HUES48 (cell line): ENCODE measurements around the gene THOP1.
A peak's percentile ranks its signal among the peaks of the same experiment; 100 is the strongest.

ENCODE experiments used
- H3K27ac ChIP-seq: one replicate; pipeline ENCODE4 v1.7.0; 2013; ENCODE audit warnings: low read depth, low read length, inconsistent platforms
- H3K27me3 ChIP-seq: 2 replicates; pipeline ENCODE4 v1.6.1; 2013; ENCODE audit warnings: mild to moderate bottlenecking, low read length; ENCODE audit not compliant: control insufficient read depth, insufficient read depth
- H3K36me3 ChIP-seq: 2 replicates; pipeline ENCODE4 v1.6.1; 2013; ENCODE audit warnings: low read length; ENCODE audit not compliant: control insufficient read depth, insufficient read depth
- H3K4me1 ChIP-seq: 2 replicates; pipeline ENCODE4 v1.6.1; 2013; ENCODE audit warnings: mild to moderate bottlenecking, low read length; ENCODE audit not compliant: control insufficient read depth, insufficient read depth
- H3K4me3 ChIP-seq: 2 replicates; pipeline ENCODE4 v1.5.1; 2013; ENCODE audit warnings: mild to moderate bottlenecking, low read depth, low read length
- H3K9ac ChIP-seq: 2 replicates; pipeline ENCODE4 v1.6.1; 2013; ENCODE audit warnings: mild to moderate bottlenecking, low read depth, low read length, moderate library complexity
- H3K9me3 ChIP-seq: 2 replicates; pipeline ENCODE4 v1.6.1; 2013; ENCODE audit warnings: low read length; ENCODE audit not compliant: control insufficient read depth, insufficient read depth

The THOP1 gene

DNA sequence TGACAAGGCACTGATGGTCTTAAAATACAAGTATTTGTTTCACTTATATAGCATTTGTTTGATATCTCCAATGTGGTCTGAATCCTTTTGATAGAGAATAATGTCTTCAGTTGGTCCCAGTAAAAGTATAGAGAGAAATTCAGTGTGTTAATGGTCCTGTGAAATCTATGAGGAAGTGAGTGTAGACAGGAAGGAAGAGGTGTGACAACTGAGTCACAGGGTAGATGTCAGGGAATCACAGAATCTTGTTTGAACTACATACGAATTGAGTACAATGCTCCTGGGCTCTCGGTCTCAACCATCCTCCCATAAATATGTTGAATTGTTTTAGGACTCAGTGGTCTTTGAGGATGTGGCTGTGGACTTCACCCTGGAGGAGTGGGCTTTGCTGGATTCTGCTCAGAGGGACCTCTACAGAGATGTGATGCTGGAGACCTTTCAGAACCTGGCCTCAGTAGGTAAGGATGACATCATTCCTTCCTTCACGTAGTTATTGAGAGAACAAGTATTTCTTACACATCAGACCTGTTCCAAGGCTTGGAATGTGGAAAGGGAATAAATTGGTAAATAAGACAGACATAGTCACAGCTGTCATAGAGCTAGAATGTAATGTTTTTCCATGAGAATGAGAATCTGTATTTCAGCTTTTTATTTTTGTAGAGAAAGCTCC is 65.1 kb downstream of the THOP1 start:
- H3K27ac ChIP-seq: no peak overlapping the region
- no peak overlapping the region for H3K9ac ChIP-seq
- H3K36me3 ChIP-seq: peaks cover 39% of the 10 kb centered on the region
- peaks cover 73% of the 10 kb centered on the region for H3K9me3 ChIP-seq
- no peaks in the 10 kb centered on the region for H3K4me1 ChIP-seq
- no peaks in the 10 kb centered on the region for H3K27me3 ChIP-seq
- no peak overlapping the region for H3K4me3 ChIP-seq

DNA sequence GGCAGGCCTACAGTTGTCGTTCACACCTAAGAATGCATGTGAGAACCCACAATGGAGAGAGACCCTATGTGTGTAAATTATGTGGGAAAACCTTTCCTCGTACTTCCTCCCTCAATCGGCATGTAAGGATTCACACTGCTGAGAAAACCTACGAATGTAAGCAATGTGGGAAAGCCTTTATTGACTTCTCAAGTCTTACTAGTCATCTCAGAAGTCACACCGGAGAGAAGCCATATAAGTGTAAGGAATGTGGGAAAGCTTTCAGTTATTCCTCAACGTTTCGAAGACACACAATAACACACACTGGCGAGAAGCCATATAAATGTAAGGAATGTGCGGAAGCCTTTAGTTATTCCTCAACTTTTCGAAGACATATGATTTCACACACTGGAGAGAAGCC is 67.3 kb downstream of the THOP1 start:
- Histone ChIP-seq H3K27ac (no peak overlapping the region), H3K9ac (no peak overlapping the region), H3K4me1 (no peaks in the 10 kb centered on the region), H3K36me3 (peaks cover 39% of the 10 kb centered on the region), H3K9me3 (peaks cover 78% of the 10 kb centered on the region), H3K4me3 (peak overlapping the region; percentile 30; the same call in 1 of the 2 replicates), H3K27me3 (no peaks in the 10 kb centered on the region)

DNA sequence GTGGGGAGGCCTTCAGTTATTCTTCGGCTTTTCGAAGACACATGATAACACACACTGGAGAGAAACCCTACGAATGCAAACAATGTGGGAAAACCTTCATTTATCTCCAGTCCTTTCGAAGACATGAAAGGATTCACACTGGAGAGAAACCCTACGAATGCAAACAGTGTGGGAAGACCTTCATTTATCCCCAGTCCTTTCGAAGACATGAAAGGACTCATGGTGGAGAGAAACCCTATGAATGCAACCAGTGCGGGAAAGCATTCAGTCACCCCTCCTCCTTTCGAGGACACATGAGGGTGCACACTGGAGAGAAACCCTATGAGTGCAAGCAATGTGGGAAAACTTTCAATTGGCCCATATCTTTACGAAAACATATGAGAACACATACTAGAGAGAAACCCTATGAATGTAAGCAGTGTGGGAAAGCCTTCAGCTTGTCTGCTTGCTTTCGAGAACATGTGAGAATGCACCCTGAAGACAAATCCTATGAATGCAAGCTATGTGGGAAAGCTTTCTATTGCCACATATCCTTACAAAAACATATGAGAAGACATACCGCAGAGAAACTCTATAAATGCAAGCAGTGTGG is 67.8 kb downstream of the THOP1 start:
- Histone ChIP-seq H3K9me3 (peaks cover 78% of the 10 kb centered on the region), H3K27me3 (no peaks in the 10 kb centered on the region), H3K4me3 (peak overlapping the region; percentile 30; the same call in 1 of the 2 replicates), H3K36me3 (peaks cover 39% of the 10 kb centered on the region), H3K9ac (no peak overlapping the region), H3K4me1 (no peaks in the 10 kb centered on the region), H3K27ac (no peak overlapping the region)

DNA sequence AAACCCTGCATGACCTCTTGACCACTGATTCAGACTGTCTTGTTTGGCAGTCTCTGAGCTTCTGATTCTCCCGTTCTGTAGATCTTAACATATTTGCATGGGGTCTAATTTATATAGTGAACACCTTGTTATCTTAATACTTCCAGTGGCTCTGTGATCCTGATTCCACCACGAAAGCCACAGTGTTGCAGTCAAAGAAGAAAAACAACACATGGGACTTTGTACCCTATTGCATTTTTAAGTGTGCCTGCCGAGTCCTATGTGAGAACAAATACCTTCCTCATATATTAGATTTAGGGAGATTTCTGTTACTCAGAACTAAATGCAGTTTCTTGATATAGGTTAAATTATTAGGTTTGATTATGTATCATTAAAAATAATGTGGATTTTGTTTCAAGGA is 69.5 kb downstream of the THOP1 start:
- Histone ChIP-seq H3K9me3 (peaks cover 83% of the 10 kb centered on the region), H3K4me3 (no peak overlapping the region), H3K27me3 (no peaks in the 10 kb centered on the region), H3K27ac (no peak overlapping the region), H3K9ac (no peak overlapping the region), H3K4me1 (no peaks in the 10 kb centered on the region), H3K36me3 (peaks cover 39% of the 10 kb centered on the region)

DNA sequence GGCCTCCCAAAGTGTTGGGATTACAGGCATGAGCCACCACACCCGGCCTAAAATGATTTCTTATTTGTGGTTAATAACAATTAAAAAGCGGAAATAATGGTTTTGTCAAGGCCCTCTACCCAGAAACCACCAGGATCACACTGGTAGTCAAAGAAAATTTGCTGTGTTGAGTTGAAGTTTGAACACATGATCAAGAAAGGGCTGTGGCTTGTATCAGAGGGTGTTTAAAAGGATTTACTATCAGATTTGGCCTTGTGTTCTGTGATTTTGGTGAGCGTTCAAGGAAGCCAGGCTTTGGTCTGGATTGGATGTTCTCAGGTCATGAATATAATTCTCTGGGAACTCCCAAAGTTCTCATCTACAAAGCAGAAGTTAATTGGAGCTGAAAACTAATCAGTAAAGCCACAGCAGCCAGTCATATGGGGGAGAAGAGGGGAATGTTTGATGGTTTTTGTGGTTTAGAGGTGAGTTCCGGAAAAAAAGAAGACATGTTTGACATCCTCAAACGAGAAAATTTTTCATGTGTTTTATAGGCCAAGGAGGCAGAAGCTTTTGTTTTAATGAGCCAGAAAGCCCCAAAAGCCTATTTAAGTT is 71.3 kb downstream of the THOP1 start:
- H3K4me1 ChIP-seq: no peaks in the 10 kb centered on the region
- peaks cover 76% of the 10 kb centered on the region for H3K9me3 ChIP-seq
- H3K27ac ChIP-seq: no peak overlapping the region
- H3K9ac ChIP-seq: no peak overlapping the region
- H3K27me3 ChIP-seq: no peaks in the 10 kb centered on the region
- no peak overlapping the region for H3K4me3 ChIP-seq
- H3K36me3 ChIP-seq: peaks cover 29% of the 10 kb centered on the region

DNA sequence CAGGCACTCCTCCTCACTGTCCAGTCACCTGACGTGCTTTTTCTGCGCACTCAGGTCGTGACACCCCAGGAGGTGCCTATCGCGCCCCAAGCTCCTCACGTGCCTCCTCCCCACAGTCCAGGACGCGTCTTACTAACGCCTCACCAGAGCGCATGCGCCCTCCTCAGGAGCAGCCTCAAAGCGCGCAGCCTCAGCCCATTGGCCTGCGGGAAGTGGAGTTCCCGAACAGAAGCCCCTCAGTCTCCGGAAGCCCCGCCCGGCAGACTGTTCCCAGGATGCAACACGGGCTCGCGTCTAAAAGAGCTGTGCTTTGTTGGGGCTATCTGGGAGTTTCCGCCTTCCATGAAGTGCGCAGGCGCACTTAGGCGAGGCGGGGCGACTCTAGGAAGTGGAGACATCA is 73.6 kb downstream of the THOP1 start:
- Histone ChIP-seq H3K27ac (no peak overlapping the region), H3K4me3 (no peak overlapping the region), H3K9me3 (peaks cover 63% of the 10 kb centered on the region), H3K4me1 (no peaks in the 10 kb centered on the region), H3K9ac (no peak overlapping the region), H3K36me3 (peaks cover 6% of the 10 kb centered on the region), H3K27me3 (no peaks in the 10 kb centered on the region)

DNA sequence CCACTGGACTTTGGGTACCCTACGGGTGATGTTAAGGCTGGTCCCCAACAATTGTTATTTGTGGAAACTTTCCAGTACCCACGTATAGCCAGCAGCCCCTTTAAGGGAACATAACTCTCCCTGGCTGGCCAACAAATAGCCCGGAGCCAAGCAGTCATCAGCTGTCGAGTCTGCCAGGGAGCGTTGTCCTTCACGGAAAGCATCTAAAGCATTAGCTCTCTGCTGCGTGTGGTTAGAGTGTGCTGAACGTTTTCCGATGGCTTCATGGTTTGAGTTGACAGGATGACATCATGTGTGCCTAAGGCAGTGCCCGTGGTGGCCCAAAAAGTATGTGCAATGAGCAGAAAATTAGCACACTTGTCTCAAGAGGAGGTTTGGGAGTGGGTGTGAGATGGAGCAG is 78.5 kb downstream of the THOP1 start:
- H3K27ac ChIP-seq: no peak overlapping the region
- no peaks in the 10 kb centered on the region for H3K36me3 ChIP-seq
- no peaks in the 10 kb centered on the region for H3K27me3 ChIP-seq
- peaks cover 49% of the 10 kb centered on the region for H3K9me3 ChIP-seq
- no peaks in the 10 kb centered on the region for H3K4me1 ChIP-seq
- no peak overlapping the region for H3K9ac ChIP-seq
- no peak overlapping the region for H3K4me3 ChIP-seq
